HepG2 (cell line): ENCODE results near the gene ERBB4.

Source experiments
- BHLHE40 ChIP-seq: IDR thresholded peaks from 2 replicates; pipeline ENCODE4 v1.6.1; 2011; ENCODE audit warnings: low read length, improper control_type of control experiment
- HOXA9 ChIP-seq: sonication (generic); formaldehyde crosslinking; IDR thresholded peaks from 2 replicates; pipeline ENCODE4 v1.8.1; 2022; ENCODE audit warnings: missing genetic modification reagents, mild to moderate bottlenecking, moderate library complexity, borderline replicate concordance
- RAD51 ChIP-seq: fragments of 450-650 bp; IDR thresholded peaks from 2 replicates; pipeline ENCODE4 v1.6.1; 2016; ENCODE audit warnings: borderline replicate concordance
- RXRB ChIP-seq: IDR thresholded peaks from 2 replicates; pipeline ENCODE4 v1.6.1; 2016; ENCODE audit warnings: borderline replicate concordance, missing genetic modification reagents, missing compliant biosample characterization
- SMAD1 ChIP-seq: sonication (generic); formaldehyde crosslinking; IDR thresholded peaks from 2 replicates; pipeline ENCODE4 v1.4.0; 2020; ENCODE audit warnings: missing genetic modification reagents, low read depth, mild to moderate bottlenecking, borderline replicate concordance
- SUZ12 ChIP-seq: fragments of 150-350 bp; IDR thresholded peaks from 2 replicates; pipeline ENCODE4 v1.6.1; 2014; ENCODE audit warnings: low read depth, low read length
- ZNF143 ChIP-seq: sonication (generic); formaldehyde crosslinking; IDR thresholded peaks from 2 replicates; pipeline ENCODE4 v1.4.0; 2020; ENCODE audit warnings: missing genetic modification reagents
- ZNF274 ChIP-seq: sonication (generic); formaldehyde crosslinking; IDR thresholded peaks from 2 replicates; pipeline ENCODE4 v1.5.1; 2020; ENCODE audit warnings: mild to moderate bottlenecking, missing genetic modification reagents
- ZNF431 ChIP-seq: sonication (generic); formaldehyde crosslinking; IDR thresholded peaks from 2 replicates; pipeline ENCODE4 v1.9.0; 2022; ENCODE audit warnings: missing genetic modification reagents, low read depth, mild to moderate bottlenecking, borderline replicate concordance
- ZNF530 ChIP-seq: sonication (generic); formaldehyde crosslinking; IDR thresholded peaks from 2 replicates; pipeline ENCODE4 v1.5.0; 2020; ENCODE audit warnings: low read depth, mild to moderate bottlenecking, missing genetic modification reagents
- TF ChIP-seq, protein P1 (sequence below): fragments of 450-650 bp; IDR thresholded peaks from 2 replicates; pipeline ENCODE4 v1.6.1; 2017
- TF ChIP-seq, protein P2 (sequence below): sonication (generic); formaldehyde crosslinking; IDR thresholded peaks from 2 replicates; pipeline ENCODE4 v1.5.0; 2020; ENCODE audit warnings: mild to moderate bottlenecking, missing genetic modification reagents, moderate library complexity
- TF ChIP-seq, protein P3 (sequence below), 2 experiments: fragments of 450-650 bp in 1 of 2; sonication (generic) in 1 of 2; formaldehyde crosslinking in 1 of 2; IDR thresholded peaks; 2 replicates each; pipeline versions ENCODE4 v1.6.1 to v1.8.0; 2016 to 2022; ENCODE audit warnings: antibody characterized with exemption in 1 of 2, mild to moderate bottlenecking in 1 of 2, missing genetic modification reagents in 1 of 2
- TF ChIP-seq, protein P4 (sequence below): sonication (generic); formaldehyde crosslinking; IDR thresholded peaks from 2 replicates; pipeline ENCODE4 v1.5.1; 2020; ENCODE audit warnings: mild to moderate bottlenecking, missing genetic modification reagents

DNA sequence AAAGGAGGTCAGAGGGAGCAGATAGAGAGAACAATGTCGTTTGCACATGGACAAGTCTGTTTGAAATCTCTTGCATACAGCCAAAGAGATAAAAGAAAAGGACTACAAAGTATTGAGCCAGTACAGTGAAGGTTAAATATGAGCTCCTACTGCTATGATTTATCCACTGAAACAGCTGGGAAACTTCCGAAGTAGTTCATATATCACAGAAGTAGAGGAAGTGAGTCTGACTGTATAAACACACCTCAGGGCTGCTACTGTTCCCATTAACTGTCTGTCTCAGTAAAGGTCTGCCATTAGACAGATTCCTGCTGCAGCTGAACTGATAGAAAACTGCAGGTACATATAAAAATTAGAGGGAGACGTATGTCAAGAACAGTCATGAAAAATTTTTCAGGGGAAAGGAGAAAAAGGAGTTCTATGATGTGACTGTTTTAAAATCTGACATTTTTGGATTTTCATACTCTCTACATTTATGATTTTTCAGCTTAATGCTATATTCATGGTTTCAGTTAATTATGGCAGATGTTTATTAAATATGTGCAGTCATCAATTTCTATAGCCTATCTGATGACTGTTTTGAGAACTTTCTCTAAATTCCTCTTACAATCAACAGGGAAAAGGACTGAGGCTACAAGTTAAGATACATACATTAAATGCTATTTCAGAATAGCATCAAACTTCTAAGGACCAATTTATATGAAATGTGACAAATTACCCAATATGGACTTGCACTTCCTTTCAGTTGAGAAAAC is 364.7 kb downstream of the ERBB4 start:
- TF ChIP-seq, protein P1, sequence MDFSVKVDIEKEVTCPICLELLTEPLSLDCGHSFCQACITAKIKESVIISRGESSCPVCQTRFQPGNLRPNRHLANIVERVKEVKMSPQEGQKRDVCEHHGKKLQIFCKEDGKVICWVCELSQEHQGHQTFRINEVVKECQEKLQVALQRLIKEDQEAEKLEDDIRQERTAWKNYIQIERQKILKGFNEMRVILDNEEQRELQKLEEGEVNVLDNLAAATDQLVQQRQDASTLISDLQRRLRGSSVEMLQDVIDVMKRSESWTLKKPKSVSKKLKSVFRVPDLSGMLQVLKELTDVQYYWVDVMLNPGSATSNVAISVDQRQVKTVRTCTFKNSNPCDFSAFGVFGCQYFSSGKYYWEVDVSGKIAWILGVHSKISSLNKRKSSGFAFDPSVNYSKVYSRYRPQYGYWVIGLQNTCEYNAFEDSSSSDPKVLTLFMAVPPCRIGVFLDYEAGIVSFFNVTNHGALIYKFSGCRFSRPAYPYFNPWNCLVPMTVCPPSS: no peak
- TF ChIP-seq, protein P2, sequence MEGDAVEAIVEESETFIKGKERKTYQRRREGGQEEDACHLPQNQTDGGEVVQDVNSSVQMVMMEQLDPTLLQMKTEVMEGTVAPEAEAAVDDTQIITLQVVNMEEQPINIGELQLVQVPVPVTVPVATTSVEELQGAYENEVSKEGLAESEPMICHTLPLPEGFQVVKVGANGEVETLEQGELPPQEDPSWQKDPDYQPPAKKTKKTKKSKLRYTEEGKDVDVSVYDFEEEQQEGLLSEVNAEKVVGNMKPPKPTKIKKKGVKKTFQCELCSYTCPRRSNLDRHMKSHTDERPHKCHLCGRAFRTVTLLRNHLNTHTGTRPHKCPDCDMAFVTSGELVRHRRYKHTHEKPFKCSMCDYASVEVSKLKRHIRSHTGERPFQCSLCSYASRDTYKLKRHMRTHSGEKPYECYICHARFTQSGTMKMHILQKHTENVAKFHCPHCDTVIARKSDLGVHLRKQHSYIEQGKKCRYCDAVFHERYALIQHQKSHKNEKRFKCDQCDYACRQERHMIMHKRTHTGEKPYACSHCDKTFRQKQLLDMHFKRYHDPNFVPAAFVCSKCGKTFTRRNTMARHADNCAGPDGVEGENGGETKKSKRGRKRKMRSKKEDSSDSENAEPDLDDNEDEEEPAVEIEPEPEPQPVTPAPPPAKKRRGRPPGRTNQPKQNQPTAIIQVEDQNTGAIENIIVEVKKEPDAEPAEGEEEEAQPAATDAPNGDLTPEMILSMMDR: no peak
- TF ChIP-seq SUZ12 (no peak), ZNF143 (no peak), SMAD1 (CRISPR knock-in tag) (no peak), HOXA9 (CRISPR knock-in tag) (no peak), ZNF274 (CRISPR knock-in tag) (no peak), RAD51 (no peak), RXRB (no peak), ZNF431 (no peak), ZNF530 (CRISPR knock-in tag) (no peak), BHLHE40 (no peak)
- TF ChIP-seq, protein P3, sequence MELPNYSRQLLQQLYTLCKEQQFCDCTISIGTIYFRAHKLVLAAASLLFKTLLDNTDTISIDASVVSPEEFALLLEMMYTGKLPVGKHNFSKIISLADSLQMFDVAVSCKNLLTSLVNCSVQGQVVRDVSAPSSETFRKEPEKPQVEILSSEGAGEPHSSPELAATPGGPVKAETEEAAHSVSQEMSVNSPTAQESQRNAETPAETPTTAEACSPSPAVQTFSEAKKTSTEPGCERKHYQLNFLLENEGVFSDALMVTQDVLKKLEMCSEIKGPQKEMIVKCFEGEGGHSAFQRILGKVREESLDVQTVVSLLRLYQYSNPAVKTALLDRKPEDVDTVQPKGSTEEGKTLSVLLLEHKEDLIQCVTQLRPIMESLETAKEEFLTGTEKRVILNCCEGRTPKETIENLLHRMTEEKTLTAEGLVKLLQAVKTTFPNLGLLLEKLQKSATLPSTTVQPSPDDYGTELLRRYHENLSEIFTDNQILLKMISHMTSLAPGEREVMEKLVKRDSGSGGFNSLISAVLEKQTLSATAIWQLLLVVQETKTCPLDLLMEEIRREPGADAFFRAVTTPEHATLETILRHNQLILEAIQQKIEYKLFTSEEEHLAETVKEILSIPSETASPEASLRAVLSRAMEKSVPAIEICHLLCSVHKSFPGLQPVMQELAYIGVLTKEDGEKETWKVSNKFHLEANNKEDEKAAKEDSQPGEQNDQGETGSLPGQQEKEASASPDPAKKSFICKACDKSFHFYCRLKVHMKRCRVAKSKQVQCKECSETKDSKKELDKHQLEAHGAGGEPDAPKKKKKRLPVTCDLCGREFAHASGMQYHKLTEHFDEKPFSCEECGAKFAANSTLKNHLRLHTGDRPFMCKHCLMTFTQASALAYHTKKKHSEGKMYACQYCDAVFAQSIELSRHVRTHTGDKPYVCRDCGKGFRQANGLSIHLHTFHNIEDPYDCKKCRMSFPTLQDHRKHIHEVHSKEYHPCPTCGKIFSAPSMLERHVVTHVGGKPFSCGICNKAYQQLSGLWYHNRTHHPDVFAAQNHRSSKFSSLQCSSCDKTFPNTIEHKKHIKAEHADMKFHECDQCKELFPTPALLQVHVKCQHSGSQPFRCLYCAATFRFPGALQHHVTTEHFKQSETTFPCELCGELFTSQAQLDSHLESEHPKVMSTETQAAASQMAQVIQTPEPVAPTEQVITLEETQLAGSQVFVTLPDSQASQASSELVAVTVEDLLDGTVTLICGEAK (IDR thresholded peaks at IDR 0.05): no peak
- TF ChIP-seq, protein P3 (CRISPR knock-in tag; IDR thresholded peaks at IDR 0.05): no peak
- TF ChIP-seq, protein P4, sequence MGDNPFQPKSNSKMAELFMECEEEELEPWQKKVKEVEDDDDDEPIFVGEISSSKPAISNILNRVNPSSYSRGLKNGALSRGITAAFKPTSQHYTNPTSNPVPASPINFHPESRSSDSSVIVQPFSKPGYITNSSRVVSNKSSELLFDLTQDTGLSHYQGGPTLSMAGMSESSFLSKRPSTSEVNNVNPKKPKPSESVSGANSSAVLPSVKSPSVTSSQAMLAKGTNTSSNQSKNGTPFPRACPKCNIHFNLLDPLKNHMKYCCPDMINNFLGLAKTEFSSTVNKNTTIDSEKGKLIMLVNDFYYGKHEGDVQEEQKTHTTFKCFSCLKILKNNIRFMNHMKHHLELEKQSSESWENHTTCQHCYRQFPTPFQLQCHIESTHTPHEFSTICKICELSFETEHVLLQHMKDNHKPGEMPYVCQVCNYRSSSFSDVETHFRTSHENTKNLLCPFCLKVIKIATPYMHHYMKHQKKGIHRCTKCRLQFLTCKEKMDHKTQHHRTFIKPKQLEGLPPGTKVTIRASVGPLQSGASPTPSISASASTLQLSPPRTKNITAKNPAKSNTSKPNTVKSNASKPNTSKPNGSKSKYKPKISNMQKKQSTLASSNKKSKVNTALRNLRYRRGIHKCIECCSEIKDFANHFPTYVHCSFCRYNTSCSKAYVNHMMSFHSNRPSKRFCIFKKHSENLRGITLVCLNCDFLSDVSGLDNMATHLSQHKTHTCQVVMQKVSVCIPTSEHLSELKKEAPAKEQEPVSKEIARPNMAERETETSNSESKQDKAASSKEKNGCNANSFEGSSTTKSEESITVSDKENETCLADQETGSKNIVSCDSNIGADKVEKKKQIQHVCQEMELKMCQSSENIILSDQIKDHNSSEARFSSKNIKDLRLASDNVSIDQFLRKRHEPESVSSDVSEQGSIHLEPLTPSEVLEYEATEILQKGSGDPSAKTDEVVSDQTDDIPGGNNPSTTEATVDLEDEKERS (CRISPR knock-in tag): no peak
